GM19240 (cell line): ENCODE data around the gene RPL14.
A peak's percentile ranks its signal among the peaks of the same experiment; 100 is the strongest.
"Not testable (repeated sequence)": the region's sequence is repeated elsewhere in the genome, so short reads cannot be mapped to it uniquely, and the experiment has no call there.

ENCODE experiments used
- DNase-seq: peaks from one replicate; pipeline ENCODE4 v3.0.0; 2011; ENCODE audit warnings: low spot score; ENCODE audit not compliant: insufficient read length

RPL14 gene

GRCh38 chr3:40462838-40463237 is 5.7 kb downstream of the RPL14 start:
- not testable (repeated sequence) for DNase-seq

GRCh38 chr3:40463579-40463978 is 6.4 kb downstream of the RPL14 start:
- DNase-seq = no peak

DNA sequence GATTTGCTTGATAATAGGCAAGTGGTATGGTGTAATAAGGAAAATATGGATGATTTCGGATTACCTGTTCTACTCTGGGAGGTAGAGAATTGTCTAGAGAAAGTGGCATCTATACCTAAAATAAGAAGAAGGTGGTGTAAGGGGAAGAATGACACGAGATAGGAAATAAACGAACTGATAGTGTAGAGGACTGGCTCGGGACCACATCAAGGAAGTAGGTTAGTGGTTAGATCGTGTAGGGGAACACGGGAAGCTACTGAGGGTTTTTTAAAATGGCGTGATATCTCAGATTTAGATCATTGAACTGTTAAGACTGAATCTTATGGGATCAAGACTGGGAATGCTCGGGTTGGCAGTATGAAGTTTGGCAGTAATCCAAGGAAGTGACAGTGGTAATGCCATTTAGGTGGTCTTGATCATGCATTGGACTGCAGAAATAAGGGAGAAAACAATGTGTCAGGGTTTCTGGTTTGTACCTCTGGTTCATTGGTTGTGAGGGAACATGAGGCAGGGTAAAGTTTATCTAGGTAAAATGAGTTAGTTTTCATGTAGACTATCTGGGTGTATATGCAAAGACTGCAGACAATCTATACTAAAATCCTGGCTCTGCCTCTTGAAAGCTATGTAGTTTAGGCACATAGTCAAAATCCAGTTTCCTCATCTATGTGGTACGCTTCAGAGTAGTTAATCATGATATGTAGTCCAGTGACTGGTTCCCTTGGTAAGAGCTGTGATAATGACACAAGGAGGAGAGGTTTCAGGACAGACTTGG is 7.4 kb downstream of the RPL14 start:
- DNase-seq = no peak

DNA sequence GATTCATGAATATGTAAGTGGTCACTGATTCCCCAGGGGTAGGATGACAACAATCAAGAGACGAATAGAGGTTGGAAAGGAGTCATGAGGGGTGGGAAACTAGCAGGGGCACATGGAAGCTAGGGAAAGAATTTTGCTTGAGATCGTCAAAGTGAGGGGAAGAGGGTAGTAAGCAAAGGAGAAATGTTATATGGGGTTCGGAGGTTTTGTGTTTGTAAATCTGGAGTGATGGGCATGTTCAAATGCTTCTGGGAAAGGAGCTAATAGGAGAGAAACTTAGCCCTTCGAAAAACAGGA is 7.9 kb downstream of the RPL14 start:
- no peak for DNase-seq

DNA sequence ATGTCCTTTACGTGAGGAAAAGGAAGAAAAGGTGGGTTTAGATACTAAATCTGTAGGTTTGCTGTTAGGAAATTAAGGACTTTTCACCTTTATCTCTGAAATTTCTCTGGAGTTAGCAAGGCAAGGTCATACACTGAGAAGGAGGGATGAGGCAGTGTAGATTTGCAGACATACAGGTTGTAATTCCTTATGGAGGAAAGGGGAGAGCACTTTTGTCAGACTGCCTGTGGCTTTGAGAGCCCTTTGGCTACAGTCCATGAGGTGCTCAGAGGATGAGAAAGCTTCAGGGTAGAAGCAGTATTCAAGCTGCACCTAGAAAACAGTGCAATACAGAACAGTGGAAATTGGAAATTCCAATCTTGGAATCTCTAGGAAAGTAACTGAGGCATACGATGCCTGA is 8.3 kb downstream of the RPL14 start:
- no peak for DNase-seq

GRCh38 chr3:40468018-40468417 is 10.9 kb downstream of the RPL14 start:
- no peak for DNase-seq

DNA sequence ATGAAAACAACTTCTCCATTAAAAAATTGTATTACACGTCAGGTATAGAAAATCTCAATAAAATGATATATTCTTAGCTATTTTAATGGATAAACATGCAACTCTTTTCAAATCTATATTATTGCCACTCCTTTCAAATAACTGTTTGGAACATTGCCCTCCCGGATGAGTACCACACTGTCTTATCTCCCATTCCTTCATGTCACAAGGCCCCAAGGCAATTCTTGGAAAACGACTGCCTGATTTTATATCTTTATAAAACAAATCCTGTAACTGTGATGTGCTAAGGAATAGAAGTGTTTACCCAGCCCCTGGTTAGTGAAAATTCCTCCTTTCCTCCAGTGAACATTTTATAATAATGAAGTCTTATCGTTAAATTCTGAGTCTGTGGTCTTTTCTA is 13.6 kb downstream of the RPL14 start:
- DNase-seq = no peak

GRCh38 chr3:40476478-40477470 is 19.6 kb downstream of the RPL14 start, which contains the start of gene ZNF619:
TSS of gene ZNF619 (plus strand) at chr3:40477122. CDS start at chr3:40477980, 858 bp downstream.
- peak; percentile 63 for DNase-seq

DNA sequence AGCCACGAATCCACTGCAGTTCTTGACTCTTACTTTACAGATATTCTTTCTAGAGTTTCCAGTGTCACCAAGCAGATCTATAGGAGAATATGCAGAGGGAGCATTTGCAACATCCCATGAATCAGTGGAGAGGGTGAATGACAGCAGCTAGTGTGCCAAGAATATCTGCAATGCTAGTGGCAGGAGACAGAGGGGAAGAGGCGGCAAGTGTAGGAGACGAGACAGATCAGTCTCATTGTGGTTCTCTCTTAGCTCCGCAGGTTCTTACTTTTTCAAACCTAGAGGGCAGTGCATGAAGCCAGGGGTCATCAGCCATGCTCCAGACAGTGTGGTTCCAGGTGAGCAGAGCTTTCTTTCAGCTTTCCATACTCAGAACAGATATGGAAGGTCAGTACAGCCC is 20.5 kb downstream of the RPL14 start:
- DNase-seq = no peak

DNA sequence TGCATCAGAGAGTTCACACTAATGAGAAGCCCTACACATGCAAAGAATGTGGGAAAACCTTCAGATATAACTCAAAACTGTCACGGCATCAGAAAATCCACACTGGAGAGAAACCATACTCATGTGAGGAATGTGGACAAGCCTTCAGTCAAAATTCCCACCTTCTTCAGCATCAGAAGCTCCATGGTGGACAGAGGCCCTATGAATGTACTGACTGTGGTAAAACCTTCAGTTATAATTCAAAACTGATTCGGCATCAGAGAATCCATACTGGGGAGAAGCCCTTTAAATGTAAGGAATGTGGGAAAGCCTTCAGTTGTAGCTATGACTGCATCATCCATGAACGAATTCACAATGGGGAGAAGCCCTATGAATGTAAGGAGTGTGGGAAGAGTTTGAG is 30.0 kb downstream of the RPL14 start:
- DNase-seq = no peak

DNA sequence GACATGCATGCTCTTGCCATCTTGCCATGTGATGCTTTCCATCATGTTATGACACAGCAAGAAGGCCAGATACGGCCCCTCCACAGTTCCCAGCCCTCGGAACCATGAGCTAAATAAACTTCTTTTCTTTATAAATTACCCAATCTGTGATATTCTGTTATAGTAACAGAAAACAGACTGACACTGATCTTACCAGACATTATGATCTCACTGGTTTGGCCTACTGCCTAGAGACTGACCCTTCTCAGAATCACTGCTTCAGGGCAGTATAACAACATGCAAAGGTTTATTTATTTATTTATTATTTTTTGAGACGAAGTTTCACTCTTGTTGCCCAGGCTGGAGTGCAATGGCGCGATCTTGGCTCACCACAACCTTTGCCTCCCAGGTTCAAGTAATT is 33.8 kb downstream of the RPL14 start:
- no peak for DNase-seq

- no peak for DNase-seq
Observed at GRCh38 chr3:40494698-40495097, 37.6 kb downstream of the RPL14 start.

DNA sequence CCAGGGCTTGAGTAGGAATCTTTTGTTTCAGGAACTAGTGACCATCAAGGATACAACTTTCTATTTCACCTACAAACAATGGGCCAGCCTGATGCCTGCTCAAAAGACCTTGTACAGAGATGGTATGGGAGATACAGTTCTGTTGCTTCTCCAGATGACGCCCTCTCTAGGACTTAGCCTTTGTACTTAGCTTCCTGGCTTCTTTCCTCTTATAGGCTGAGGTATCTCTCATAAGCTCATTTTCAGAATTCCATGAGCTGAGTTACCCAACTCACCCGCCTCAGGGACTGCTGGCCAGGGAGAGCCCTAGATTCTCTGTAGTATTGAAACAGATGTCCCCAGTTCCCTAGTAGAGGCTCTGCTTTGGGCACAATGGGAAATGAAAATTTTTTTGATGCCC is 40.1 kb downstream of the RPL14 start:
- no peak for DNase-seq

DNA sequence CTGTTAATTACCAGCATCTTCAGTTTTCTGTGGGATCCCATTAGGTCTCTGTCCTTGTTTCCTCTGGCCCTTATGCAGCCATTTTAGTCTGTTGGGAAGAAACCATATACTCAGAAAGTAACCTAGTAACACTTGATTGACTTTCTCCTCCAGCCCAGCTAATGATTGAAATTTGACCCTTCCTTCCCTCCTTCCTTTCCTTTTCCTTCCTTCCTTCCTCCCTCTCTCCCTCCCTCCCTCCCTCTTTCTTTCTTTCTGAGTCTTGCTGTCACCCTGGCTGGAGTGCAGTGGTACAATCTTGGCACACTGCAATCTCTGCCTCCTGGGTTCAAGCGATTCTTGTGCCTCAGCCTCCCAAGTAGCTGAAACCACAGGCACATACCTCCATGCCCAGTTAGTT is 42.8 kb downstream of the RPL14 start:
- DNase-seq = no peak

- no peak for DNase-seq
Observed at GRCh38 chr3:40502034-40502433, 44.9 kb downstream of the RPL14 start.

DNA sequence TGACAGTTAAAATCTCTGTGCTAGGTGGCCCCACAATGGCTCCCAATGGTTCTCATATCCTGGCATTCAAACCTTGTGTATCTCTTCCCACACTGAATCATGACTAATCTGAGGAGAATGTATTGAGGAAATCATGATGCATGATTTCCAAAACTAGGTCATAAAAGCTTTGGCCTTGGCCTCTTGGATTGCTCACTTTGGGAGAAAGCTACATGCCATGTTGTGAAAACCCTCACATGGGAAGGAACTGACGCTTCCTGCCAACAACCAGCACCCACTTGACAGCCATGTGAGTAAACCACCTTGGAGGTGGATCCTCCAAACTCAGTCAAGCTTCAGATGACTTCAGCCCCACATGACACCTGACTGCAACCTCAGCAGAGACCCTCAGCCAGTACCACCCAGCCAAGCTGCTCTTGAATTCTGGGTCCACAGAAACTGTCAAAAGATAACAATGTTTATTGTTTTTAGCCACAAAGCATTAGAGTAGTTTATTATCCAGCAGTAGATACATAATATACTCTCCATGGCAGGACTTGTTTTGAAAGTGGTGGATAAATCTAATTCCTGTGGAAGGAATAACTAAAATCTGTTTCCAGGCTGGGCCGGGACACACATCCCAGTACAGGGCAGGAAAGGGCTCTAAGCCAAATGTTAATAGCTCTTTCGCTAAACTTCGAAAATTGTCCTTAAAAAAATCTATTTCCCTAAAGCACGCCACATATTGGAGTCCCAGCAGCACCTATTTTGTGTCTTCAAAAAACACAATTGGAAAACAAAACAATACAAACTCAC is 47.7 kb downstream of the RPL14 start:
- DNase-seq = no peak

- peak; percentile 41 for DNase-seq
Observed at GRCh38 chr3:40505599-40506462, 48.7 kb downstream of the RPL14 start, which contains the start of gene ZNF620. TSS of gene ZNF620 (plus strand) at chr3:40506039. CDS start at chr3:40506353, 314 bp downstream.

DNA sequence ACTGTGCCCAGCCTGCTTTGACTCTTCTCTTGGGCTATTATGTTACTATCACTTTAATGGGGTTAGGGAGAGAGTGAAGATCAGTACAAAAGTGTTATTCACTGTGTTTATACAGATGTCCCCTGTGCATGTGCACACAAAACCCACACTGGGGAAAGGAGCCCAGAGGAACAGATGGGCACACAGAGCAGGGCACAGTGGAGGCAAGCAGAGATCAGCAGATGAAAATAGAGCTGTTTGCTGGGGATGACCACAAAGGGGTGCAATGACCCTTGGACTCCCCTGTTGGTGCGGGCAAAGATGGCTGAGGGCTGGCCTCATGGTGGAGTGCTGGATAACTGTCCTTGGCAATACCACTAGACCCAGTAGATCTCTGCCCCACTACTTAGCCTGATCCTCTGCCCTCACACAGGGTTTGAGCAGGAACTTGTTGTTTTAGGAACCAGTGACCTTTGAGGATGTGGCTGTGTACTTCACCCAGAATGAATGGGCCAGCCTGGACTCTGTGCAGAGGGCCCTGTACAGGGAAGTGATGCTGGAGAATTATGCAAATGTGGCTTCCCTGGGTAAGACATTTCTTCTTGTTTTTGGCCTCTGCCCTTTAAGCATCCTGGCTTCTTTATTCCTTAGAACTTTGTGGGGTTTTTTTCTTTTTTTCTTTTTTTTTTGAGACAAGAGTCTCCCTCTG is 54.0 kb downstream of the RPL14 start:
- DNase-seq = no peak

- DNase-seq = no peak
Observed at GRCh38 chr3:40516201-40516600, 59.1 kb downstream of the RPL14 start.

DNA sequence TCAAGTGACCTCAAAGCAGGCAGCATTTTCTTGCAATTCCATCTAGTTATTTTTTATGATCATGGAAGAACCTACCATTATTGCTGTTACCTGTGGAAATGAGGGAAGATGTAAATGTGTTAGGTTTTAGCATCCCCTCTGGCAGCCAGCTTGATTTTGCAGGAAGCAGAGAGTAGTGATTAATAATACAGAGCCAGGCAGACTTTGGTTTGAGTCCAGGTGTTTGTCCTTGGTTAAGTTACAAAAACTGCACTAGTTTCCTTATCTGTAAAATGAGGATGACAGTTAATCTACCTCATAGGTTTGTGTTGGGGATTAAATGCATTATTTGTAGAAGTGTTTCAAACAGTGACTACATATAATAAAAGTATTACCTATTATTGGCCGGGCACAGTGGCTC is 60.9 kb downstream of the RPL14 start:
- DNase-seq = no peak
